H1 (cell line): ENCODE measurements around the gene FOXP2. TPM values are rescaled to one million over a fixed set of nuclear protein-coding genes. Genes with fewer than 3 reads are reported as not detected.

ENCODE experiments used
- CTCF ChIA-PET: fragments of 300-600 bp; sonication (Branson Sonifier 250); formaldehyde crosslinking; loops from one replicate; lab custom pipeline; 2021; ENCODE audit not compliant: partially characterized antibody; lab: Charles Lee
- POLR2A ChIA-PET: fragments of 300-600 bp; sonication (Branson Sonifier 250); formaldehyde crosslinking; loops from one replicate; lab custom pipeline; 2021; ENCODE audit warnings: inconsistent platforms; ENCODE audit not compliant: partially characterized antibody; lab: Charles Lee
- DNase-seq, 2 experiments: peaks; one replicate each; pipeline versions ENCODE4 v3.0.0 to v3.0.0-alpha.2; 2010 to 2022; ENCODE audit warnings: low spot score in 2 of 2, low read depth in 1 of 2, mixed read lengths in 1 of 2
- FAIRE-seq: peaks from 2 replicates; lab custom pipeline; 2011; peaks lifted over from hg19 to GRCh38; lab: Jason Lieb, UNC
- H2AFZ ChIP-seq: 2 replicates; pipeline ENCODE4 v1.8.1; 2012; ENCODE audit warnings: low read length, inconsistent platforms
- H2AK5ac ChIP-seq: 2 replicates; pipeline ENCODE4 v1.6.1; 2013; ENCODE audit warnings: low read depth, low read length
- H2BK120ac ChIP-seq: replicated peaks from 2 replicates; pipeline ENCODE3; 2013; ENCODE audit warnings: low read depth, low read length, inconsistent platforms
- H2BK12ac ChIP-seq: 2 replicates; pipeline ENCODE4 v1.6.1; 2013; ENCODE audit warnings: low read depth, low read length
- H2BK15ac ChIP-seq: 2 replicates; pipeline ENCODE4 v1.6.1; 2013; ENCODE audit warnings: low read length
- H2BK20ac ChIP-seq: 2 replicates; pipeline ENCODE4 v1.6.1; 2013; ENCODE audit warnings: low read length
- H2BK5ac ChIP-seq: 2 replicates; pipeline ENCODE4 v1.6.1; 2013; ENCODE audit warnings: low read depth, low read length
- H3K14ac ChIP-seq: 2 replicates; pipeline ENCODE4 v1.6.1; 2013; ENCODE audit warnings: inconsistent platforms; ENCODE audit not compliant: insufficient read length
- H3K18ac ChIP-seq: 2 replicates; pipeline ENCODE4 v1.6.1; 2013; ENCODE audit warnings: low read length; ENCODE audit errors: extremely low read depth
- H3K23ac ChIP-seq: 2 replicates; pipeline ENCODE4 v1.6.1; 2013; ENCODE audit warnings: inconsistent platforms; ENCODE audit not compliant: insufficient read length
- H3K23me2 ChIP-seq: 2 replicates; pipeline ENCODE4 v1.6.1; 2013; ENCODE audit warnings: low read depth, low read length
- H3K27ac ChIP-seq: 2 replicates; pipeline ENCODE4 v1.6.1; 2011; ENCODE audit warnings: low read depth, low read length, inconsistent platforms
- H3K27me3 ChIP-seq, 4 experiments: replicated peaks in 1 of 4; 1 replicate in 1 of 4; 2 replicates in 3 of 4; pipeline versions ENCODE4 v1.6.1 to v1.8.1; 2011 to 2013; ENCODE audit warnings: low read length in 3 of 4, mild to moderate bottlenecking in 3 of 4, inconsistent platforms in 2 of 4, mixed read lengths in 2 of 4, moderate library complexity in 1 of 4; ENCODE audit not compliant: control insufficient read depth in 3 of 4, insufficient read depth in 3 of 4; ENCODE audit errors: extremely low read depth in 1 of 4
- H3K36me3 ChIP-seq, 4 experiments: 2 replicates each; pipeline versions ENCODE4 v1.6.1 to v1.8.1; 2011 to 2013; ENCODE audit warnings: mild to moderate bottlenecking in 4 of 4, low read length in 3 of 4, moderate library complexity in 2 of 4, control low read depth in 1 of 4, inconsistent platforms in 1 of 4; ENCODE audit not compliant: insufficient read depth in 4 of 4, control insufficient read depth in 2 of 4
- H3K4ac ChIP-seq: replicated peaks from 2 replicates; pipeline ENCODE3; 2013; ENCODE audit warnings: low read length, low read depth, mixed read lengths, inconsistent platforms; ENCODE audit not compliant: insufficient read length
- H3K4me1 ChIP-seq, 4 experiments: replicated peaks in 1 of 4; 1 replicate in 1 of 4; 2 replicates in 3 of 4; pipeline versions ENCODE4 v1.6.1 to v1.8.1; 2011 to 2013; ENCODE audit warnings: low read length in 3 of 4, inconsistent platforms in 2 of 4, mixed read lengths in 1 of 4; ENCODE audit not compliant: insufficient read depth in 4 of 4, control insufficient read depth in 3 of 4
- H3K4me2 ChIP-seq, 2 experiments: 2 replicates each; pipeline versions ENCODE4 v1.6.1 to v1.8.1; 2011 to 2013; ENCODE audit warnings: low read depth in 2 of 2, low read length in 2 of 2, control low read depth in 1 of 2, inconsistent platforms in 1 of 2, mild to moderate bottlenecking in 1 of 2; ENCODE audit not compliant: insufficient read depth in 1 of 2
- H3K4me3 ChIP-seq, 4 experiments: fragments of 200-600, 300-600 bp in 1 of 4; sonication (generic), shearing (Covaris generic), sonication (Bioruptor Twin) in 1 of 4; 2 replicates each; pipeline versions ENCODE4 v1.5.1 to v1.8.1; 2011 to 2016; ENCODE audit warnings: low read length in 4 of 4, low read depth in 3 of 4, control low read depth in 2 of 4, inconsistent platforms in 2 of 4, mild to moderate bottlenecking in 2 of 4, mixed read lengths in 1 of 4, moderate library complexity in 1 of 4; ENCODE audit not compliant: insufficient read depth in 2 of 4; ENCODE audit errors: extremely low read depth in 1 of 4
- H3K56ac ChIP-seq: replicated peaks from 2 replicates; pipeline ENCODE3; 2013; ENCODE audit warnings: low read depth, mild to moderate bottlenecking, mixed read lengths, low read length, inconsistent platforms; ENCODE audit not compliant: insufficient read length
- H3K79me1 ChIP-seq: 2 replicates; pipeline ENCODE4 v1.6.1; 2013; ENCODE audit warnings: low read depth, low read length, control low read depth
- H3K79me2 ChIP-seq, 2 experiments: 2 replicates each; pipeline versions ENCODE4 v1.6.1 to v1.8.1; 2012 to 2013; ENCODE audit warnings: low read length in 2 of 2, mild to moderate bottlenecking in 2 of 2, inconsistent platforms in 1 of 2; ENCODE audit not compliant: insufficient read depth in 2 of 2, control insufficient read depth in 1 of 2
- H3K9ac ChIP-seq, 4 experiments: replicated peaks in 1 of 4; 1 replicate in 1 of 4; 2 replicates in 3 of 4; pipeline versions ENCODE4 v1.6.1 to v1.8.1; 2011 to 2013; ENCODE audit warnings: low read depth in 3 of 4, low read length in 3 of 4, control low read depth in 2 of 4, mild to moderate bottlenecking in 2 of 4, moderate library complexity in 2 of 4, inconsistent platforms in 1 of 4; ENCODE audit errors: extremely low read depth in 1 of 4
- H3K9me3 ChIP-seq, 2 experiments: 2 replicates each; pipeline versions ENCODE4 v1.6.1 to v1.8.1; 2012 to 2013; ENCODE audit warnings: mild to moderate bottlenecking in 2 of 2, moderate library complexity in 2 of 2, control low read depth in 1 of 2, inconsistent platforms in 1 of 2, low read depth in 1 of 2, low read length in 1 of 2, mixed read lengths in 1 of 2; ENCODE audit not compliant: insufficient read depth in 2 of 2
- H4K20me1 ChIP-seq, 2 experiments: replicated peaks in 1 of 2; 2 replicates each; pipeline versions ENCODE3 to v1.8.1; 2011 to 2013; ENCODE audit warnings: inconsistent platforms in 2 of 2, low read length in 2 of 2, mild to moderate bottlenecking in 1 of 2; ENCODE audit not compliant: insufficient read depth in 2 of 2, control insufficient read depth in 1 of 2
- H4K5ac ChIP-seq: 2 replicates; pipeline ENCODE4 v1.6.1; 2013; ENCODE audit warnings: low read length, low read depth, mixed read lengths, inconsistent platforms; ENCODE audit not compliant: insufficient read length
- H4K8ac ChIP-seq: 2 replicates; pipeline ENCODE4 v1.8.0; 2013; ENCODE audit warnings: mild to moderate bottlenecking, moderate library complexity, low read length, inconsistent platforms; ENCODE audit not compliant: insufficient read depth; ENCODE audit errors: extremely low read depth
- H4K91ac ChIP-seq: replicated peaks from 2 replicates; pipeline ENCODE3; 2013; ENCODE audit warnings: low read length, mixed read lengths, inconsistent platforms; ENCODE audit not compliant: insufficient read length
- BACH1 ChIP-seq: IDR thresholded peaks from 2 replicates; pipeline ENCODE4 v1.6.1; 2012; ENCODE audit warnings: low read length, improper control_type of control experiment
- BCL11A ChIP-seq, 2 experiments: IDR thresholded peaks; one replicate each; pipeline ENCODE4 v1.6.1; 2011; ENCODE audit warnings: low read depth in 2 of 2, low read length in 2 of 2, mild to moderate bottlenecking in 2 of 2
- BRCA1 ChIP-seq: IDR thresholded peaks from 2 replicates; pipeline ENCODE4 v1.6.1; 2012; ENCODE audit warnings: low read depth, low read length, improper control_type of control experiment
- CBX8 ChIP-seq: fragments of 300-800, 300-1000 bp; sonication (generic); IDR thresholded peaks from 2 replicates; pipeline ENCODE4 v1.7.1; 2016; ENCODE audit warnings: low read depth, low read length, borderline replicate concordance
- MAFK ChIP-seq: IDR thresholded peaks from 2 replicates; pipeline ENCODE4 v1.6.1; 2012; ENCODE audit warnings: low read depth, mild to moderate bottlenecking, improper control_type of control experiment, low read length
- RNF2 ChIP-seq: fragments of 200-900, 300-1000 bp; sonication (generic); IDR thresholded peaks from 2 replicates; pipeline ENCODE4 v1.7.1; 2016; ENCODE audit warnings: borderline replicate concordance, low read depth, mild to moderate bottlenecking, antibody characterized with exemption, low read length; ENCODE audit not compliant: poor library complexity, severe bottlenecking; ENCODE audit errors: missing control alignments
- TAF1 ChIP-seq: IDR thresholded peaks from 2 replicates; pipeline ENCODE4 v1.6.1; 2011; ENCODE audit warnings: mild to moderate bottlenecking, low read depth, low read length
- WGBS, 2 experiments: shearing (Covaris generic) in 1 of 2; methylation state at CpG; one replicate each; pipeline versions ENCODE4 v1.1.6 to v1.1.7; 2013 to 2015; ENCODE audit warnings: low lambda C conversion rate in 2 of 2, mixed read lengths in 2 of 2, inconsistent platforms in 1 of 2, low coverage in 1 of 2, missing lambda C conversion rate in 1 of 2; ENCODE audit not compliant: insufficient replicate concordance in 2 of 2, insufficient coverage in 1 of 2, insufficient read length in 1 of 2; ENCODE audit errors: extremely low coverage in 1 of 2, missing lambda C conversion rate in 1 of 2; 5-methylcytosine and 5-hydroxymethylcytosine counted together
- polyA plus RNA-seq, 7 experiments: library from polyadenylated mRNA; depleted of rRNA in 3 of 7; stranded (reverse) in 5 of 7; unstranded in 2 of 7; fragments of >200 nt in 5 of 7; fragments of 200-250 nt in 2 of 7; gene quantifications; 1 replicate in 5 of 7; 2 replicates in 1 of 7; 4 replicates in 1 of 7; pipeline versions ENCODE4 v1.2.1 to v1.2.3, GENCODE V29; 2011 to 2013; ENCODE audit warnings: missing spikeins in 2 of 7, mixed read lengths in 2 of 7
- total RNA-seq: library from RNA; stranded (reverse); fragmentation: NEBNext Ultra II Directional; extraction: Animal tissue kit (Norgen Biotek cat#: 25700); gene quantifications from 2 replicates; pipeline ENCODE4 v1.2.1, GENCODE V29; 2021

FOXP2 gene
- total and polyA plus RNA-seq, 2 of the 8 experiments (the other 6 are each of a cell fraction or from before 2014, with no cell fraction given) = 0.09 to 0.43 TPM

DNA sequence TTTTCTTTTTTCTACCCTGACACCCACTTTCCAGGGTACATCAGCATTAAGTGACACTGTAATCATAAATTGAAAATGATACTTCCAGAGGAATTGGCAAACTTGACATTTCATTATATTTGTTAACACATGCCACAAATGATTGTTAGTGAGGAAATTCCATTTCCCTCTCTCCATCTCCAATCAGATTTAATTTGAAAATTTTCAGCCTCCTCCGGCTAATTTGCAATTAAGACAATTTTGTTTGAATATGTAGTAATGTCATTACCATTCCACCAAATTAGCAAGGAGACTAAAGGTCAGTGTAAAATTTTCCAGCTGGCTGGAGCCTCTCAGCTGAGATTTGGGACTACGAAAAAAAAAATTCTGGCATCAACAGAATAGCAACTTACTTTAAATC lies 242.7 kb downstream of the FOXP2 start:
- POLR2A ChIA-PET = no interaction called here
- TF ChIP-seq CBX8 (no peak), RNF2 (no peak), BCL11A (IDR thresholded peaks at IDR 0.05; ENCODE audit: low read depth in 2 of 2, low read length in 2 of 2) (no peak), BACH1 (no peak), MAFK (no peak), BRCA1 (no peak), TAF1 (no peak)
- TF ChIP-seq, all 59 proteins: peak for 0
- no peak overlapping the region for H3K23ac ChIP-seq
- H3K27ac ChIP-seq = no peak overlapping the region
- H4K20me1 ChIP-seq = no peaks in the 10 kb centered on the region
- H3K56ac ChIP-seq = no peak overlapping the region
- H3K4me2 ChIP-seq = no peak overlapping the region
- 93% methylated on average over 2 of the region's 2 CpGs; no CpG with 5 or more reads in 1 of the 2 experiments for WGBS, 2 experiments
- H2AK5ac ChIP-seq = no peak overlapping the region
- CTCF ChIA-PET = interaction anchor here (0.7 to 1.6 kb wide), 3 partner anchors 27 to 298 kb away, joined by 3 to 4 read pairs (median 3); no protein-coding TSS in a partner anchor
- no peak overlapping the region for H3K4me3 ChIP-seq
- no peak overlapping the region for H2BK120ac ChIP-seq
- H3K79me1 ChIP-seq = no peaks in the 10 kb centered on the region
- no peak overlapping the region for H4K91ac ChIP-seq
- no peak overlapping the region for H2BK5ac ChIP-seq
- DNase-seq (no peak), FAIRE-seq (no peak)
- H3K36me3 ChIP-seq = no peaks in the 10 kb centered on the region
- H2BK12ac ChIP-seq = no peak overlapping the region
- no peaks in the 10 kb centered on the region for H3K23me2 ChIP-seq
- H3K4me1 ChIP-seq = peaks cover 0 to 15% (median 7%) of the 10 kb centered on the region in 4 experiments; a peak in 3 of 7 replicates
- H4K8ac ChIP-seq = no peak overlapping the region
- H2AFZ ChIP-seq = no peak overlapping the region
- no peaks in the 10 kb centered on the region for H3K9me3 ChIP-seq
- H3K9ac ChIP-seq = no peak overlapping the region
- H2BK20ac ChIP-seq = no peak overlapping the region
- H2BK15ac ChIP-seq = no peak overlapping the region
- H3K27me3 ChIP-seq = no peaks in the 10 kb centered on the region
- H3K18ac ChIP-seq = no peak overlapping the region
- no peak overlapping the region for H3K4ac ChIP-seq
- no peak overlapping the region for H3K14ac ChIP-seq
- no peak overlapping the region for H4K5ac ChIP-seq
- no peaks in the 10 kb centered on the region for H3K79me2 ChIP-seq
